ENCODE results near the gene CHMP6. TPM values are rescaled to one million over a fixed set of nuclear protein-coding genes. Genes with fewer than 3 reads are reported as not detected.
A peak's percentile ranks its signal among the peaks of the same experiment; 100 is the strongest.

CHMP6 gene
- total and polyA plus RNA-seq, 12 donors = 7.8 to 35.3 (median 25.8) TPM

DNA sequence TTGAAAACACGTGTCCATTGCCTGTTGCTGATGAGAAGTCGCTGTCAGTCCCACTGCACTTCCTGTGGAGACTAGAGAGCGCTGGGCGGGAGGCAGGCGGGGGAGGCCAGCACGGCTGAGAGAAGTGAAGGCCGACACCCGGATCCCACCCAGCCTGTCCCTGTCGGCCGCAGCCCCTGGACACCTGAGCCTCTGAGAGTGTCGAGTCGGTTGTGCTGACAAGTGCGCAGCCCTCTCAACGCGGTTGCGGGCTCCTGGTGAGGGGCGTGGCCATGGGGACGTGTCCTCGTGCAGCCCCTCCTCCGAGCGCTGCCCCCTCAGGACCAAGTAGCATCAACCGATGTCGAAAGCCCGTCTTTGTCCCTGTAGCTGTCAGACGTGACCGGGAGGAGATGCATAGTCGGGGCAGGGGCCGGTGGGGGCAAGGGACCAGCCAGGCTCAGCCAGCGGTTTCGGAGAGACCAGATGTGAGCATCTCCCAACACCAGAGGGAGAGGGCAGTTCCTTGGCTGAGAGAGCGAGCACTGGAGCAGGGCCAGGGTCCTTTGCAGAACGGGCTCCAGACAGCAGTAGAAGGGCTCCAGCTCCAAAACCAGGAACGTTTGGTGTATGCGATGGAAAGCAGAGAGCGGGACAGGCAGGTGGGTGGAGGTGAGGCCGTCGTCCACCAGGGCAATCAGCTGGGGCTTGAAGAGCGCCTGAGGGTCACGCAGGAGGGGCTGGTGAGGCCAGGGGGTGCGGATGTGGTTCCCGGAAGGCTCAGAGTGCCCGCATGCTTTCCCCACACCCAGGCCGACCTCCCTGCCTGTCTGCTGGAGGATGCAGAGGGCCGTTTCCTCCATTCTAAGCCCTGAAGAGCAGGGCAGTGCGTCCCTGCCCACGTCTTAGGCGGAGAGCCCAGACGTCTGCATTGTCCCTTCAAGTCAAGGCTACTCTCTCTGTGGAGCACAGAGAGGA is 43.3 kb upstream of the CHMP6 start:
- Histone ChIP-seq H3K27me3 (no peaks in the 10 kb centered on the region), H3K9me3 (replicated peaks in 1 of 3) (no peaks in the 10 kb centered on the region), H3K4me3 (no peak overlapping the region), H3K27ac (peak overlapping the region in 2 of 5 donors; percentile 49 to 60), H3K36me3 (replicated peaks in 1 of 2) (peaks cover 0 to 6% of the 10 kb centered on the region in 2 donors), H3K4me1 (replicated peaks in 1 of 2) (peaks cover 0 to 10% of the 10 kb centered on the region in 2 donors)
- TF ChIP-seq CTCF (IDR thresholded peaks at IDR 0.05) (no peak), POLR2A (IDR thresholded peaks at IDR 0.05) (no peak)
- DNase-seq = peak in 2 of 7 donors; percentile 17 to 22
- 84 to 88% (median 85%) methylated on average over 27 to 48 of the region's 48 CpGs for WGBS, 4 donors
- intact Hi-C loops (cut with DNase I) = no loop called here

DNA sequence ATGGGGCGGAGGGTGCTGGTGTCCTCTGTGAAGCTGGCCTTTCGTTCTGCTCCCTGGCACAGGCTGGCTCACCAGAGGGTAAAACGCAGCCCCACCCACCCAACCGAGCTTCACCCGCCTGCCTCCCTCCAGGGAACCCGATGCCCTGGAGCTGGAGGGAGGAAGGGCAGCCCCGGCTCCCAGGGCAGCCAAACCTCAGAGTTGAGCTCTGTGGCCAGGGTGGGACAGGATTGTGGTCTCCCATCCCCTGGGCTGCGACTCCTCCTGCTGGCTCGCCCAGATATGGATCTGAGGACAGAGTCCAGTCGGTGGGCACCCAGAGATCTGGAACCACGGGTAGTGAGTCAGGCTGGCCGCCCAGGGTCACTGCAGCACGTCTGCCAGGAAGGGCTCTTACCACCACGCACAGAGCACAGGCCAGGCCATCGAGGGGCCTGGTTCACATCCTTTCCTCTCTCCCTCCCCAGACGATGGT is 42.6 kb upstream of the CHMP6 start:
- intact Hi-C loops (cut with DNase I) = no loop called here
- DNase-seq = peak in 4 of 7 donors; percentile 60 to 79 (median 74)
- Histone ChIP-seq H3K27ac (peak overlapping the region in 2 of 5 donors; percentile 49 to 60), H3K4me3 (no peak overlapping the region), H3K4me1 (replicated peaks in 1 of 2) (peaks cover 0 to 10% of the 10 kb centered on the region in 2 donors), H3K27me3 (no peaks in the 10 kb centered on the region), H3K9me3 (replicated peaks in 1 of 3) (no peaks in the 10 kb centered on the region), H3K36me3 (replicated peaks in 1 of 2) (peaks cover 0 to 6% of the 10 kb centered on the region in 2 donors)
- TF ChIP-seq CTCF (IDR thresholded peaks at IDR 0.05) (no peak), POLR2A (IDR thresholded peaks at IDR 0.05) (no peak)
- WGBS, 4 donors = 43 to 87% (median 55%) methylated on average over 6 to 16 of the region's 16 CpGs

DNA sequence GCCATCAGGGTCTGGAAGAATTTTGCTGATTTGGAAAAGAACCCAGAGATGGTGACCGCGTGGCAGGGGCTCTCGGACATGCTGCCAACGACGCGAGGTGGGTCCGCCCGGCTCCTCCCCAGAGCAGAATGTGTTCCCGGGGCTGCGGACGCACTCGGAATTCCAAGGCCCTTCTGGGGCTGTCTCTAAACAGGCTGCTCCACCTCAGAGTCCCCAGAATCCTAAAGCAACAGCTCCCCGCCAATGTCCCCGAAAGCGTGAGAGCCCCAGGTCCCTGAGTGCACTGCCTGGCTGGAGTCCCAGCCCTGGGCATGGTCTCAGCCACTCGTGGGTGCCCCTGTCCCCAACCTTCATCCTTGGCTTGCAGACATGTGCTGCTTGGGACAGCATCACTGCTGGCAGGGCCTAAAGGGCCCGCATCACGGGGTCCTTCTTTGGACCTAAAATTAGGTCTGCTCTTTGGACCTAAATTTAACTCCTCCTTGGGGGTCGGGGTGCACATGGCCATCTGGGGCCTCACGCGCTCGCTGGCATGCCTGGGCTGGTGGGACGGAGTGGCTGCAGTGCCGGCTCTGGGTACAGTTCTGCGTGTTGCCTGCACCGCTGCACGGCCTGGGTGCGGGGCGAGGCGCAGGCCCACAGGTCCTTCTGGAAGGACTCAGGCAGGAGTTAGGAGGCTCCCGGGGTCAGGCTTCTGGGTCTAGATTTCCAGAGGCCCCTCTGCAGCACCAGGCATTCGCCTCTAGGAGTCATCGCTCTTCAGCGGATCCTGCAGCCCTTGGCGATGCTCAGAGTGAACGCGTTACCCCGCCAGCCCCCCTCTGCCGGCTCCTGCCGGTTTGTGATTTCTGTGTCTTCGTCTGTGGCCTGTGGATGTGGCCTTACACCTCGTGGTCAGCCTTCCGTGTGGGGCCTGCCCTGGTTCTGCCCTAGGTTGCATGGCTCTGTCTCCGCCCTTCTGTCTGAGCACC is 41.9 kb upstream of the CHMP6 start:
- TF ChIP-seq POLR2A (IDR thresholded peaks at IDR 0.05) (no peak), CTCF (IDR thresholded peaks at IDR 0.05) (no peak)
- Histone ChIP-seq H3K27ac (peak overlapping the region in 1 of 5 donors; percentile 60), H3K27me3 (no peaks in the 10 kb centered on the region), H3K9me3 (replicated peaks in 1 of 3) (no peaks in the 10 kb centered on the region), H3K36me3 (replicated peaks in 1 of 2) (peaks cover 0 to 6% of the 10 kb centered on the region in 2 donors), H3K4me1 (replicated peaks in 1 of 2) (peaks cover 0 to 10% of the 10 kb centered on the region in 2 donors), H3K4me3 (no peak overlapping the region)
- WGBS, 4 donors = 90 to 92% (median 91%) methylated on average over 23 to 44 of the region's 44 CpGs
- intact Hi-C loops (cut with DNase I) = no loop called here
- DNase-seq = peak in 2 of 7 donors; percentile 6 to 13
